Measurements from ENCODE around the gene ZNF593. TPM values are rescaled to one million over a fixed set of nuclear protein-coding genes. Genes with fewer than 3 reads are reported as not detected.
A peak's percentile ranks its signal among the peaks of the same experiment; 100 is the strongest.

Gene ZNF593
- total RNA-seq, 2 donors from 2014 or later = 25.2 to 33.0 TPM

GRCh38 chr1:26125382-26125781, 44.3 kb upstream of the ZNF593 start:
- intact Hi-C loops (cut with DNase I) = no loop called here
- Histone ChIP-seq H3K36me3 (replicated peaks in 1 of 2; ENCODE audit: insufficient read depth in 1 of 2, low read depth in 2 of 2) (no peaks in the 10 kb centered on the region), H3K9me3 (no peaks in the 10 kb centered on the region), H3K4me3 (no peak overlapping the region), H3K4me1 (peaks cover 78% of the 10 kb centered on the region), H3K27ac (peak overlapping the region in 2 of 4 donors; percentile 71 to 90), H3K27me3 (no peaks in the 10 kb centered on the region)
- no peak for TF ChIP-seq POLR2A (IDR thresholded peaks at IDR 0.05)
- TF ChIP-seq CTCF (IDR thresholded peaks at IDR 0.05) = no peak
- ATAC-seq (no peak), DNase-seq (no peak)

GRCh38 chr1:26125946-26126320, 43.8 kb upstream of the ZNF593 start:
- WGBS, 2 donors = 43 to 47% methylated on average over 1 of the region's 1 CpG
- H3K4me1 ChIP-seq = peaks cover 73% of the 10 kb centered on the region
- H3K36me3 ChIP-seq (replicated peaks in 1 of 2; ENCODE audit: insufficient read depth in 1 of 2, low read depth in 2 of 2) = no peaks in the 10 kb centered on the region
- H3K9me3 ChIP-seq = no peaks in the 10 kb centered on the region
- DNase-seq (no peak), ATAC-seq (no peak)
- no peak overlapping the region for H3K4me3 ChIP-seq
- H3K27me3 ChIP-seq = no peaks in the 10 kb centered on the region
- TF ChIP-seq POLR2A (IDR thresholded peaks at IDR 0.05) (no peak), CTCF (IDR thresholded peaks at IDR 0.05) (no peak)
- intact Hi-C loops (cut with DNase I) = no loop called here
- H3K27ac ChIP-seq = peak overlapping the region in 3 of 4 donors; percentile 71 to 90 (median 73)

- peak in 3 of 4 donors; percentile 49 to 78 (median 49) for DNase-seq
- H3K4me3 ChIP-seq = no peak overlapping the region
Measured at GRCh38 chr1:26126321-26127084, 43.2 kb upstream of the ZNF593 start.

GRCh38 chr1:26127235-26128163, 42.2 kb upstream of the ZNF593 start:
- intact Hi-C loops (cut with DNase I) = no loop called here
- Histone ChIP-seq H3K9me3 (no peaks in the 10 kb centered on the region), H3K27ac (peak overlapping the region in 3 of 4 donors; percentile 71 to 90 (median 73)), H3K4me3 (no peak overlapping the region), H3K27me3 (no peaks in the 10 kb centered on the region), H3K36me3 (replicated peaks in 1 of 2; ENCODE audit: insufficient read depth in 1 of 2, low read depth in 2 of 2) (no peaks in the 10 kb centered on the region), H3K4me1 (peaks cover 59% of the 10 kb centered on the region)
- no peak for TF ChIP-seq POLR2A (IDR thresholded peaks at IDR 0.05)
- TF ChIP-seq CTCF (IDR thresholded peaks at IDR 0.05) = no peak
- 31 to 33% methylated on average over 13 of the region's 13 CpGs for WGBS, 2 donors
- DNase-seq = peak in 3 of 4 donors; percentile 37 to 58 (median 37)
- ATAC-seq = peak; percentile 26

More at GRCh38 chr1:26126321-26127084, 43.2 kb upstream of the ZNF593 start:
- intact Hi-C loops (cut with DNase I) = no loop called here
- Histone ChIP-seq H3K27me3 (no peaks in the 10 kb centered on the region), H3K4me1 (peaks cover 69% of the 10 kb centered on the region), H3K27ac (peak overlapping the region; percentile 33 to 90 (median 72)), H3K9me3 (no peaks in the 10 kb centered on the region), H3K36me3 (replicated peaks in 1 of 2; ENCODE audit: insufficient read depth in 1 of 2, low read depth in 2 of 2) (no peaks in the 10 kb centered on the region)
- ATAC-seq = peak; percentile 80
- no peak for TF ChIP-seq POLR2A (IDR thresholded peaks at IDR 0.05)
- TF ChIP-seq CTCF (IDR thresholded peaks at IDR 0.05) = no peak
- WGBS, 2 donors = 56 to 62% methylated on average over 8 to 9 of the region's 9 CpGs

All from body of pancreas (tissue), 4 donors.